ENCODE data around the gene OSBPL8.

DNA sequence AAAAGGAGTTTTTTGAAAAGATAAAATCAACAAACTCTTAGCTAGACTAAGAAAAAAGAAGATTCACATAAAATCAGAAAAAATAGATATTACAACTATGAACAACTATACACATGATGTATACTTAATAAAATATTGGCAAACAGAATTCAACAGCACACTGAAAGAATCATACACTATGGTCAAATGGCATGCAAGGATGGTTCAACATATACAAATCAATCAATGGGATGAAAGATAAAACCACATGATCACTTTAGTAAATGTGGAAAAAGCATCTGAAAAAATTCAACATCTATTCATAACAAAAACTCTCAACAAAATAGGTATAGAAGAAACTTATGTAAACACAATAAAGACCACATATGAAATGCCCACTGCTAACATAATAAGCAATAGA, 126.8 kb downstream of the OSBPL8 start:
- TF ChIP-seq, protein P1, sequence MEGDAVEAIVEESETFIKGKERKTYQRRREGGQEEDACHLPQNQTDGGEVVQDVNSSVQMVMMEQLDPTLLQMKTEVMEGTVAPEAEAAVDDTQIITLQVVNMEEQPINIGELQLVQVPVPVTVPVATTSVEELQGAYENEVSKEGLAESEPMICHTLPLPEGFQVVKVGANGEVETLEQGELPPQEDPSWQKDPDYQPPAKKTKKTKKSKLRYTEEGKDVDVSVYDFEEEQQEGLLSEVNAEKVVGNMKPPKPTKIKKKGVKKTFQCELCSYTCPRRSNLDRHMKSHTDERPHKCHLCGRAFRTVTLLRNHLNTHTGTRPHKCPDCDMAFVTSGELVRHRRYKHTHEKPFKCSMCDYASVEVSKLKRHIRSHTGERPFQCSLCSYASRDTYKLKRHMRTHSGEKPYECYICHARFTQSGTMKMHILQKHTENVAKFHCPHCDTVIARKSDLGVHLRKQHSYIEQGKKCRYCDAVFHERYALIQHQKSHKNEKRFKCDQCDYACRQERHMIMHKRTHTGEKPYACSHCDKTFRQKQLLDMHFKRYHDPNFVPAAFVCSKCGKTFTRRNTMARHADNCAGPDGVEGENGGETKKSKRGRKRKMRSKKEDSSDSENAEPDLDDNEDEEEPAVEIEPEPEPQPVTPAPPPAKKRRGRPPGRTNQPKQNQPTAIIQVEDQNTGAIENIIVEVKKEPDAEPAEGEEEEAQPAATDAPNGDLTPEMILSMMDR (IDR thresholded peaks at IDR 0.05; ENCODE audit: insufficient read depth, low read length, poor library complexity, severe bottlenecking), result no peak
- no peak for TF ChIP-seq EZH2phosphoT487 (conservative IDR thresholded peaks at IDR 0.05; ENCODE audit: low read length)
